Bronchial epithelial cell (primary cell): ENCODE measurements around the gene GLOD4. TPM values are rescaled to one million over a fixed set of nuclear protein-coding genes. Genes with fewer than 3 reads are reported as not detected.
"Not testable (repeated sequence)": the region's sequence is repeated elsewhere in the genome, so short reads cannot be mapped to it uniquely, and the experiment has no call there.

ENCODE experiments used
- DNase-seq: peaks from one replicate; pipeline ENCODE4 v3.0.0-alpha.2; 2010; ENCODE audit warnings: low read depth
- FAIRE-seq: peaks from 2 replicates; lab custom pipeline; 2011; peaks lifted over from hg19 to GRCh38; lab: Jason Lieb, UNC
- H3K27me3 ChIP-seq: 2 replicates; pipeline ENCODE4 v1.5.1; 2011; ENCODE audit warnings: low read length; ENCODE audit not compliant: control insufficient read depth, insufficient read depth
- H3K36me3 ChIP-seq: 2 replicates; pipeline ENCODE4 v1.5.1; 2011; ENCODE audit warnings: low read length; ENCODE audit not compliant: control insufficient read depth, insufficient read depth
- H3K4me3 ChIP-seq: 2 replicates; pipeline ENCODE4 v1.5.1; 2011; ENCODE audit warnings: mild to moderate bottlenecking, low read depth, low read length, control low read depth
- total RNA-seq: library from RNA; depleted of rRNA; stranded (reverse); fragments of >200 nt; gene quantifications from 2 replicates; pipeline ENCODE4 v1.2.1, GENCODE V29; 2014
- TF ChIP-seq, protein P1 (sequence below): IDR thresholded peaks from 2 replicates; pipeline ENCODE4 v1.5.1; 2011; ENCODE audit warnings: mild to moderate bottlenecking, moderate library complexity, low read length, control low read depth, inconsistent platforms; ENCODE audit not compliant: insufficient read depth, severe bottlenecking

The GLOD4 gene
- total RNA-seq, 1 donor from 2014 or later, result 93.2 TPM

DNA sequence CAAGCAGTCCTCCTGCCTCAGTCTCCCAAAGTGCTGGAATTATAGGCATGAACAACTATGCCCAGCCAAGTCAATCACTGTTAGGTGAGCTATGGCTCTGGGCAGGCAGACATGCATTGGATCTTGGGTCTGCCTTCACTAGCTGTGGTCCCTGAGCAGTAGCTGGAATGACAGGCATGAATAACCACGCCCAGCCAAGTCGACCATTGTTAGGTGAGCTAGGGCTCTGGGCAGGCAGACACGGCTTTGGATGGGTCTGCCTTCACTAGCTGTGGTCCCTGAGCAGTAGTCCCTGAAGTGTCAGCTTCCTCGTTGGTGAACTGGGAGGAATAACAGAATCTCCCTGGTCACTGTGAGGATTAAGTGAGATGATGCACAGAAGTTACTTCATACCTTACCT, 6.5 kb upstream of the GLOD4 start:
- Histone ChIP-seq H3K4me3 (no peak overlapping the region), H3K36me3 (peaks cover 6% of the 10 kb centered on the region), H3K27me3 (no peaks in the 10 kb centered on the region)
- FAIRE-seq, result no peak
- no peak for DNase-seq
- TF ChIP-seq, protein P1, sequence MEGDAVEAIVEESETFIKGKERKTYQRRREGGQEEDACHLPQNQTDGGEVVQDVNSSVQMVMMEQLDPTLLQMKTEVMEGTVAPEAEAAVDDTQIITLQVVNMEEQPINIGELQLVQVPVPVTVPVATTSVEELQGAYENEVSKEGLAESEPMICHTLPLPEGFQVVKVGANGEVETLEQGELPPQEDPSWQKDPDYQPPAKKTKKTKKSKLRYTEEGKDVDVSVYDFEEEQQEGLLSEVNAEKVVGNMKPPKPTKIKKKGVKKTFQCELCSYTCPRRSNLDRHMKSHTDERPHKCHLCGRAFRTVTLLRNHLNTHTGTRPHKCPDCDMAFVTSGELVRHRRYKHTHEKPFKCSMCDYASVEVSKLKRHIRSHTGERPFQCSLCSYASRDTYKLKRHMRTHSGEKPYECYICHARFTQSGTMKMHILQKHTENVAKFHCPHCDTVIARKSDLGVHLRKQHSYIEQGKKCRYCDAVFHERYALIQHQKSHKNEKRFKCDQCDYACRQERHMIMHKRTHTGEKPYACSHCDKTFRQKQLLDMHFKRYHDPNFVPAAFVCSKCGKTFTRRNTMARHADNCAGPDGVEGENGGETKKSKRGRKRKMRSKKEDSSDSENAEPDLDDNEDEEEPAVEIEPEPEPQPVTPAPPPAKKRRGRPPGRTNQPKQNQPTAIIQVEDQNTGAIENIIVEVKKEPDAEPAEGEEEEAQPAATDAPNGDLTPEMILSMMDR, result no peak

- TF ChIP-seq, protein P1, result no peak
- H3K27me3 ChIP-seq, result no peaks in the 10 kb centered on the region
- FAIRE-seq (no peak), DNase-seq (no peak)
- no peak overlapping the region for H3K4me3 ChIP-seq
- peaks cover 6% of the 10 kb centered on the region for H3K36me3 ChIP-seq
These were observed 5.7 kb upstream of the GLOD4 start for GRCh38 chr17:787641-788221.

DNA sequence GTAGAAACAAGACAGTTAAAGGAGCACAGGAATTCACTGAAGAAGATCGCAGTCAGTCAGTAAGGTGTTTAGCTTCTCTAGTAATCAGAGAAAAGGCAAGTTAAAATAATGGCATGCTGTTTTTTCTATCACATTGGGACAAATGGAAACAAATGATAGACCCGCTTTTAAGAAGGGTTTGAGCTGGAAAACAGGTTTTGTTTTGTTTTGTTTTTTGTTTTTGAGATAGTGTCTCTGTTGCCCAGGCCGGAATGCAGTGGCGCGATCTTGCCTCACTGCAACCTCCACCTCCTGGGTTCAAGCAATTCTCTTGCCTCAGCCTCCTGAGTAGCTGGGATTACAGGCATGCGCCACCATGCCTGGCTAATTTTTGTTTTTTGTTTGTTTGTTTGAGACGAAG, 3.8 kb upstream of the GLOD4 start:
- not testable (repeated sequence) for H3K4me3 ChIP-seq, H3K36me3 ChIP-seq, H3K27me3 ChIP-seq, FAIRE-seq, DNase-seq

DNA sequence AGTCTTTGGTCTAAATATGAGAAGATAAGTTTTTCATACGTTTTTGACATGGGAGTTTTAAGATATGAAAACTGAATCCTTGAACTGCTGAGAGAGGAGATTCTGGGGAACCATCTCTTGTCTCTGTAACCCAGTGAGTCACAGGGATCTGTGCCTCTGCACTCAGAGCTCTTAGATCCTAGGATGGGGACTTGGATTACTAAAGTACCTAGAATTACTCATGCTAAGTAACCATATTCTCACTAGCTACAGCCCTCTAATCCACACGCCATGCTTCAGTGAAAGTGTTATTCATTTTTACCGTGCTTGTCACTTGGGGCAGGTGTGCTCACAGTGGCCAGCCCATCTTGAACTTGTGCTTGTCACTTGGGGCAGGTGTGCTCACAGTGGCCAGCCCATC, 2.1 kb upstream of the GLOD4 start:
- Histone ChIP-seq H3K27me3 (no peaks in the 10 kb centered on the region), H3K4me3 (no peak overlapping the region), H3K36me3 (peaks cover 5% of the 10 kb centered on the region)
- FAIRE-seq, result no peak
- TF ChIP-seq, protein P1, result no peak
- DNase-seq, result peak; percentile 26

DNA sequence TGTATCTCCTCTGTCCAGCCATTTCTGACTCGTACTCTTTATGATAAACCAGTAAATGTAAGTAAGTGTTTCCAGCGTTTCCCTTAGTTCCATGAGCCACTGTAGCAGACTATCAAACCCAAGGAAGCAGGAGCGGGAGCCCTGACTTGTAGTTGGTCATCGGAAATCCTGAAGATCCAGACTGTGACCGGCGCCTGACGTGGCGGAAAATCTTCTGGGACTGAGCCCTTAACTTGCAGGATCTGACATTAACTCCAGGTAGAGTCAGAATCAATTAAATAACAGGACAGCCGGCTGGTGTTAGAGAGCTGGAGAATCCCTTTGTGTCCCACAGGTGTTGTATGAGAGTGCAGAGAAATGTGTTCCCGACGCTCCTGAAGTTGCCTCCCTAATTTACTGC, 4.0 kb downstream of the GLOD4 start:
- no peaks in the 10 kb centered on the region for H3K27me3 ChIP-seq
- H3K4me3 ChIP-seq, result no peak overlapping the region
- peaks cover 26% of the 10 kb centered on the region for H3K36me3 ChIP-seq
- TF ChIP-seq, protein P1, result no peak
- no peak for DNase-seq
- FAIRE-seq, result no peak

DNA sequence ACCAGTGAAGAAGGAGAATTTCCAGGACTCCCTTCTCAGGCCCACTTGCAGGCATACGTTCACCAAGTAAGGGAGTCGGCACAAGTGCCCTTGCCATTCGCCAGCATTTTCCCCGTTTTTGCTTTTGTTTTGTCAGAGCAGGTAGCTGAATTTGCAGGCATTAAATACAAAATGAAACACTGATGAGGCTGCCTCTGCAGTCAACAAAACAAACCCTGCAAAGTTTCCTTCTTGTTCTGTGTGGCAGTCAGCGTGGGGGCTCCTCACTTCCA, 7.8 kb downstream of the GLOD4 start:
- TF ChIP-seq, protein P1, result no peak
- no peak for DNase-seq
- Histone ChIP-seq H3K27me3 (no peaks in the 10 kb centered on the region), H3K36me3 (peaks cover 34% of the 10 kb centered on the region), H3K4me3 (no peak overlapping the region)
- FAIRE-seq, result no peak
